CD14-positive monocyte (primary cell): ENCODE data around the gene SULT1C2. TPM values are rescaled to one million over a fixed set of nuclear protein-coding genes. Genes with fewer than 3 reads are reported as not detected.

Experiments used
- DNase-seq, 3 donors: peaks; one replicate each; pipeline ENCODE4 v3.0.0-alpha.2; 2011 to 2022
- H2AFZ ChIP-seq: 2 replicates; pipeline ENCODE4 v1.6.0; 2012; ENCODE audit warnings: mild to moderate bottlenecking, low read depth, low read length, inconsistent platforms; ENCODE audit not compliant: insufficient read depth, poor library complexity, severe bottlenecking
- H3K27ac ChIP-seq, 2 donors: 1 replicate in 1 of 2; 2 replicates in 1 of 2; pipeline ENCODE4 v1.5.1; 2012 to 2013; ENCODE audit warnings: low read length in 2 of 2, control low read depth in 1 of 2, inconsistent platforms in 1 of 2, low read depth in 1 of 2, mild to moderate bottlenecking in 1 of 2
- H3K27me3 ChIP-seq, 2 donors: one replicate each; pipeline versions ENCODE4 v1.6.0 to v1.6.1; 2011 to 2013; ENCODE audit warnings: low read length in 2 of 2; ENCODE audit not compliant: control insufficient read depth in 2 of 2, insufficient read depth in 2 of 2
- H3K36me3 ChIP-seq, 2 donors: replicated peaks in 1 of 2; 1 replicate in 1 of 2; 2 replicates in 1 of 2; pipeline versions ENCODE4 v1.5.1 to v1.6.1; 2012 to 2013; ENCODE audit warnings: low read length in 2 of 2, control low read depth in 1 of 2, inconsistent platforms in 1 of 2, mild to moderate bottlenecking in 1 of 2; ENCODE audit not compliant: insufficient read depth in 2 of 2, control insufficient read depth in 1 of 2
- H3K4me1 ChIP-seq, 2 donors: 1 replicate in 1 of 2; 2 replicates in 1 of 2; pipeline versions ENCODE4 v1.5.1 to v1.6.1; 2012 to 2013; ENCODE audit warnings: low read length in 2 of 2, control low read depth in 1 of 2, inconsistent platforms in 1 of 2, mild to moderate bottlenecking in 1 of 2, moderate library complexity in 1 of 2; ENCODE audit not compliant: insufficient read depth in 2 of 2, control insufficient read depth in 1 of 2
- H3K4me2 ChIP-seq: replicated peaks from 2 replicates; pipeline ENCODE3; 2012; ENCODE audit warnings: low read length, moderate library complexity, mild to moderate bottlenecking; ENCODE audit not compliant: poor library complexity, severe bottlenecking; ENCODE audit errors: extremely low read depth
- H3K4me3 ChIP-seq, 3 experiments: fragments of 200-600 bp in 1 of 3; sonication (generic) in 1 of 3; replicated peaks in 1 of 3; 1 replicate in 2 of 3; 2 replicates in 1 of 3; pipeline ENCODE4 v1.5.1; 2011 to 2013; ENCODE audit warnings: low read length in 3 of 3, mild to moderate bottlenecking in 3 of 3, control low read depth in 2 of 3, low read depth in 2 of 3, inconsistent platforms in 1 of 3, moderate library complexity in 1 of 3
- H3K79me2 ChIP-seq: 2 replicates; pipeline ENCODE4 v1.6.0; 2012; ENCODE audit warnings: mild to moderate bottlenecking, control low read depth, inconsistent platforms, low read length, moderate library complexity; ENCODE audit not compliant: insufficient read depth
- H3K9ac ChIP-seq: 2 replicates; pipeline ENCODE4 v1.6.0; 2017; ENCODE audit warnings: low read length, mild to moderate bottlenecking; ENCODE audit not compliant: insufficient read depth, poor library complexity, severe bottlenecking
- H3K9me3 ChIP-seq, 2 donors: replicated peaks in 1 of 2; 1 replicate in 1 of 2; 2 replicates in 1 of 2; pipeline versions ENCODE4 v1.5.1 to v1.6.1; 2012 to 2013; ENCODE audit warnings: low read length in 2 of 2, control low read depth in 1 of 2; ENCODE audit not compliant: control insufficient read depth in 1 of 2, insufficient read depth in 1 of 2
- H4K20me1 ChIP-seq: 2 replicates; pipeline ENCODE4 v1.6.0; 2012; ENCODE audit warnings: mild to moderate bottlenecking, low read length, control low read depth, moderate library complexity; ENCODE audit not compliant: insufficient read depth
- H3K27ac Mint-ChIP-seq, 7 donors: one replicate each; pipeline ENCODE4 v1.8.0; 2020; ENCODE audit warnings: mild to moderate bottlenecking in 7 of 7, mixed read lengths in 7 of 7, moderate library complexity in 6 of 7, inconsistent platforms in 2 of 7
- H3K27me3 Mint-ChIP-seq, 3 donors: one replicate each; pipeline ENCODE4 v1.8.0; 2021 to 2022; ENCODE audit warnings: low read depth in 3 of 3, mild to moderate bottlenecking in 3 of 3, mixed read lengths in 3 of 3, moderate library complexity in 3 of 3, inconsistent platforms in 1 of 3
- H3K36me3 Mint-ChIP-seq, 2 donors: one replicate each; pipeline ENCODE4 v1.8.0; 2020; ENCODE audit warnings: mixed read lengths in 2 of 2, inconsistent platforms in 1 of 2, mild to moderate bottlenecking in 1 of 2
- H3K4me1 Mint-ChIP-seq: one replicate; pipeline ENCODE4 v1.8.0; 2020; ENCODE audit warnings: mild to moderate bottlenecking, mixed read lengths
- H3K4me3 Mint-ChIP-seq, 2 donors: one replicate each; pipeline ENCODE4 v1.8.0; 2020; ENCODE audit warnings: mild to moderate bottlenecking in 2 of 2, mixed read lengths in 2 of 2, moderate library complexity in 1 of 2
- H3K9me3 Mint-ChIP-seq, 7 donors: one replicate each; pipeline ENCODE4 v1.8.0; 2020 to 2022; ENCODE audit warnings: mixed read lengths in 7 of 7, mild to moderate bottlenecking in 6 of 7, moderate library complexity in 6 of 7, inconsistent platforms in 2 of 7
- CTCF ChIP-seq: fragments of 200-600 bp; IDR thresholded peaks from one replicate; pipeline ENCODE4 v1.8.0; 2022; ENCODE audit warnings: antibody characterized with exemption, mild to moderate bottlenecking
- WGBS: methylation state at CpG from one replicate; pipeline ENCODE4 v1.1.5; 2013; ENCODE audit warnings: missing lambda C conversion rate; ENCODE audit not compliant: insufficient coverage; 5-methylcytosine and 5-hydroxymethylcytosine counted together
- intact Hi-C, 2 donors: fragments of 100-400 bp; cut with micrococcal nuclease; formaldehyde crosslinking; loops; one replicate each; pipeline versions ENCODE4 v1.15.0 to v1.15.1; 2023
- polyA plus RNA-seq, 3 donors: library from polyadenylated mRNA; depleted of rRNA in 1 of 3; unstranded in 2 of 3; stranded (reverse) in 1 of 3; fragments of 300-500 nt in 2 of 3; fragments of >200 nt in 1 of 3; fragmentation: Illumina TruSeq in 2 of 3; gene quantifications; 1 replicate in 2 of 3; 2 replicates in 1 of 3; pipeline ENCODE4 v1.2.3, GENCODE V29; 2012 to 2021

Gene SULT1C2
- polyA plus RNA-seq, 3 donors = not detected

DNA sequence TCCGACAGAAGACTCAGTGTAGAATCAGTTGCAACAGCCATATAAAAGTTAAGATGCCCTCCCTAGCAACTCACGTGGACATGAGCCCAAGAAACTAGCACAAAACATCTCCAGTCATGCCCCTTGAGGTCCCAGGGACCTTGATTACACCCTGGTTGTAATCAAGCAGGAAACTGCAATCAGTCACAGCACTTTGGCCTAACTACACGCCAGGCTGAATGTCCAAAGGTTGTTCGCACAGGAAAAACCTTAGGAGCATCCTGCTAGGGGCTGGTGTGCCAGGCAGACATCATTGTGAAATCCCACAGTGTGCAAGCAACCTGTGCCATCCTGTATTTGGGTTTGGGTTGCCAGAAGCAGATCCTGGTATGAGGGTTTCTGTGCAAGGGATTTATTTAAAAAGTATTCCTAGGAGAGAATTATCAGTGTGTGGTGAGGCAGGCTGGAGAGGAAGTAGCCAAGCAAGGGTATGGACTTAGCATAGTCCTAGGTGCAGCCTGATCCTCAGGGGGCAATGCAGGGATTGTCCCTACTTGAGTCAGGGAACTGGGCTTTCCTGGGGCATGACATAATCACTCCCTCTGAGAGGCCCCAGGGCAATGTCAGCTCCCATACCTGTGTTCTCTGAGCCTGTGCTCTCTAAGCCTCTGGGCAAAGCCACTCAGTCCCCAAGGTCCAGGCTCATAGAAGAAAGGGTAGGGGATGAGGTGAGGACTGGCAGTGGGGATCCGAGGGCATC lies 17.8 kb upstream of the SULT1C2 start:
- no peaks in the 10 kb centered on the region for H3K79me2 ChIP-seq
- no peak overlapping the region for H3K27ac Mint-ChIP-seq
- H2AFZ ChIP-seq = no peak overlapping the region
- no peak overlapping the region for H3K4me3 ChIP-seq
- no peak overlapping the region for H3K27ac ChIP-seq
- peaks cover 0 to 2% (median 0%) of the 10 kb centered on the region in 3 donors for H3K27me3 Mint-ChIP-seq
- no peaks in the 10 kb centered on the region for H3K36me3 Mint-ChIP-seq
- DNase-seq = no peak
- H3K4me1 Mint-ChIP-seq = peaks cover 11% of the 10 kb centered on the region
- H3K9me3 ChIP-seq = no peaks in the 10 kb centered on the region
- no peak overlapping the region for H3K4me3 Mint-ChIP-seq
- no peaks in the 10 kb centered on the region for H3K9me3 Mint-ChIP-seq
- H3K4me1 ChIP-seq = no peaks in the 10 kb centered on the region
- H3K9ac ChIP-seq = no peak overlapping the region
- no peak overlapping the region for H3K4me2 ChIP-seq
- no peaks in the 10 kb centered on the region for H4K20me1 ChIP-seq
- no peaks in the 10 kb centered on the region for H3K27me3 ChIP-seq
- H3K36me3 ChIP-seq = no peaks in the 10 kb centered on the region
- WGBS = 81% methylated on average over 5 of the region's 5 CpGs
- no peak for TF ChIP-seq CTCF
- intact Hi-C loops = no loop called here

- H3K9ac ChIP-seq = no peak overlapping the region
- intact Hi-C loops = no loop called here
- H3K27me3 Mint-ChIP-seq = peaks cover 0 to 2% (median 0%) of the 10 kb centered on the region in 3 donors
Measured at GRCh38 chr2:108271691-108272253, 16.9 kb upstream of the SULT1C2 start.

More at GRCh38 chr2:108271691-108272253, 16.9 kb upstream of the SULT1C2 start:
- DNase-seq = no peak
- no peaks in the 10 kb centered on the region for H4K20me1 ChIP-seq
- no peaks in the 10 kb centered on the region for H3K79me2 ChIP-seq
- no peaks in the 10 kb centered on the region for H3K9me3 ChIP-seq
- 87% methylated on average over 6 of the region's 7 CpGs for WGBS
- TF ChIP-seq CTCF = no peak
- H3K36me3 ChIP-seq = no peaks in the 10 kb centered on the region
- H3K27ac ChIP-seq = no peak overlapping the region
- no peak overlapping the region for H3K4me2 ChIP-seq
- no peak overlapping the region for H3K4me3 ChIP-seq
- H3K4me1 ChIP-seq = no peaks in the 10 kb centered on the region
- H3K27ac Mint-ChIP-seq = no peak overlapping the region
- H3K9me3 Mint-ChIP-seq = no peaks in the 10 kb centered on the region
- no peaks in the 10 kb centered on the region for H3K27me3 ChIP-seq
- no peak overlapping the region for H3K4me3 Mint-ChIP-seq
- no peak overlapping the region for H2AFZ ChIP-seq
- no peaks in the 10 kb centered on the region for H3K36me3 Mint-ChIP-seq
- peaks cover 13% of the 10 kb centered on the region for H3K4me1 Mint-ChIP-seq
